Raji (cell line): ENCODE measurements around the gene COL25A1.

Source experiments
- POLR2A ChIP-seq: IDR thresholded peaks from 2 replicates; pipeline ENCODE4 v1.6.1; 2011; ENCODE audit warnings: low read depth, low read length, control low read depth; ENCODE audit not compliant: insufficient read depth

COL25A1 gene

GRCh38 chr4:108920395-108921087 lies 381.9 kb downstream of the COL25A1 start:
- TF ChIP-seq POLR2A = no peak

GRCh38 chr4:108919226-108919893 lies 383.1 kb downstream of the COL25A1 start:
- TF ChIP-seq POLR2A = no peak

DNA sequence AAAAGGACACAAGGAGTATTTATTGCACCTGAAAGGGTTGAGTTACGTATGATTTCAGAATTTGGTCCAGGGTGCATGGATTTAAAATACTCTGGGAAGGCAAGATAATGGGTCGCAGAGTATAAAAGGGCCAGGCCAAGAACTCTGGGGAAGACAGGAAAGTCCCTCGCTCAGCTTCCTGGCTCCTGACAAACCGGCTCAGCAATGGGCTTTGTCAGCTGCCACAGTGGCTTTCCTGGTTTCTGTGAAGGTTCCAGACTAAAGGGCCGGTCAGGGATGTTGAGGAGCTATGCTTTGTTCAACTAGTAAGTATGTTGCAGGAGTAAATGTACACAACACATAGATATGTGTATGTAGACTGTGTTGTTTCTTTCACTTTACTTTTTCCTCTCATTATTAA lies 385.2 kb downstream of the COL25A1 start:
- no peak for TF ChIP-seq POLR2A

GRCh38 chr4:108916638-108917037 lies 385.8 kb downstream of the COL25A1 start:
- TF ChIP-seq POLR2A = no peak

GRCh38 chr4:108906866-108907367 lies 395.5 kb downstream of the COL25A1 start:
- TF ChIP-seq POLR2A = no peak

GRCh38 chr4:108906006-108906405 lies 396.5 kb downstream of the COL25A1 start:
- no peak for TF ChIP-seq POLR2A

- no peak for TF ChIP-seq POLR2A
Measured at GRCh38 chr4:108903464-108904221, 398.8 kb downstream of the COL25A1 start.

- TF ChIP-seq POLR2A = no peak
Measured at GRCh38 chr4:108902769-108903168, 399.7 kb downstream of the COL25A1 start.

DNA sequence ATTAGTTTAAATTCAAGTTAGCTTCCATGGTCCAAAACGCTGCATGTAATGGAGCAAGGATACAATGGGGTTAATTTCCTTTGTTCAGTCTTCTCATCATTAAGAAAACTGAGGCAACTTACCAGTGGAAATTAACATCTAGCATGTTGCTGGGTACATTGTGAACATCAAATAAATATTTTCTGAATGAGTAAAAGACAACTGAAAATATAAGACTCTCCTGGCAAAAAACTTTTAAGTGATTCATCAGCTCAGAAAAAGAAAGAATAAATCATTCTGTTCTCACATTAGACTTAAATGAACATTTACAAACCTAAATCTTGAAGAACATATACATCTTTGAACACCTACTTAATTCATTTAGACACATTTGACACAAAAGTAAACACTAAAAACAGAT lies 401.2 kb downstream of the COL25A1 start:
- no peak for TF ChIP-seq POLR2A

DNA sequence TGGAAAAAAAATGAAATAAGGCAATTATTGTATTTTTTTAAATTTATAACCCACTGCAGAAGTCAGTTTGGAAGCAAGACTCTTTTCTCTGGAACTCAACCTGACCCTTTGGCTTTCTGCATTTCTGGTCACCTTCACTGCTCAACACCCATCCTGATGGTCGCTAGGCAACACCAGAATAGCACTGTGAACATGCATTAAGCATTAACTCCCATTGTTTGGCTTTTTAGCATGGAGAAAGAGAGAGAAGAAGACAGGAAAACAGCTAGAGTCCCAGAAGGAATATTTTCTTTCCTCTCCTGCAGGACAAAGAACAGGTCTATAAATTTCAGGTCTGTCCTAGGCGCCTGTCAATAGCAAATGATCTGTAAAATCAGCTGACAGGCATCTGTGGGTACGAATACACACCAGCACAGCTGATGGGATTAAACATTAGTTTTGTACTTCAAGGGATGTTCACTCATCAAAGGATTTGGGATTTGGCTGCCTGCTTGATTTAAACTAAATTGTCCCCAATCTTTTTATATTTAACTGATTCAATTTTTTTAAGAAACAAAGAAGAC lies 402.4 kb downstream of the COL25A1 start:
- no peak for TF ChIP-seq POLR2A

GRCh38 chr4:108893468-108893867 lies 409.0 kb downstream of the COL25A1 start:
- TF ChIP-seq POLR2A = no peak

GRCh38 chr4:108891896-108892590 lies 410.4 kb downstream of the COL25A1 start:
- TF ChIP-seq POLR2A = no peak

DNA sequence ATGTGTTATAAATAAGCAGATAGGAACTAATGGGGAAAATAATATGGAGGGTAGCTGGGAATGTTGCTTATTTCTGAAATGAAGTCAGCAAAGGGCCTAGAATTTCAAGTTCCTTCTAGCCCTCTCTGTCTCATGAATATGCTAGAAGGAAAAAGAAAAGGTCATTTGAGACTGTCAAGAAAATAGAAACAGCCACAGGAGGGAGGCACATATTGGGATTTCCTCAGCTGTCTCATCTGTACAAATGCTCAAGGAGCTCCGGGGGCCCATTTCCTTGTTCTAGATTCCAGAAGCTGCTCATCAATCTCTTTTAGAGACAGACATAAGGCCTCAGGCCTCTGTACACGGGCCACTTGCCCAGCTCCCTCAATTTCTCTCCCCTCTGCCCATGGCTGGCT lies 412.0 kb downstream of the COL25A1 start:
- no peak for TF ChIP-seq POLR2A

DNA sequence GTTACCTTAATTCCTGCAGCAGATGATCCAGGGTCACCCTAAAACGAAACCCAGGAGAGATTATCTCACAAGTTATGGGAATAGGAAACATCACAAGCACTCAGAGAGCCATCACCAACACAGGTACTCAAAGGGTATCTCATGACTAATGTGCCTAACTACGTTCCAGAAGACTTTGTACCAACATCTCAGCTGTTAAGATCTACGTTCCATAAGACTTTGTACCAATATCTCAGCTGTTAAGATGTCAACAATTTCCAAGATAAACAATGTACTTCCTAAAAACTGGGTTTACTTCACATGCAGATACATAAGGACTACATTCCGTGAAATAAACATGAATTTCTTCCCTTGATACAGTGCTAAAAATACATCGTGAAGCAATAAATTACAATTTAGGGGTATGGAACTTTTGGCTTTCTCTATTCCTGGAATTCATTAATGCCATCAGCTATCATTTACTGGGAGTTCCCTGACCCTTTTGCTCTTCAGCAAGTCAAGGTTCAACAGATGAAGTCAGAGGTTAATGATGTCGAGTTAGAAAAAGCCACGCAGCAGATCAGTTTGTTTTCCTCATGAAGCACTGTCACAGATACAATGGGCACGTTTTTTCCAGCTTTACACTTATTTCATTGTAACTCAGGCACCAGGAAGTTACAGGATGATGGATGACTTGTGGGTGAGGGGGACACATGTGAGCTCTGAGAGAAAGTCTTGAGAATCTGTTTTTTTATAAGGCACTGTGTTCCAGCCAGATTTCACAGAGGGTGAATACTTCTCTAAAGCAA lies 412.6 kb downstream of the COL25A1 start:
- TF ChIP-seq POLR2A = no peak
